AG08396 (cell line): Measurements from ENCODE around the gene TJP2.
A peak's percentile ranks its signal among the peaks of the same experiment; 100 is the strongest.
"Not testable (repeated sequence)": the region's sequence is repeated elsewhere in the genome, so short reads cannot be mapped to it uniquely, and the experiment has no call there.

Source experiments
- DNase-seq: peaks from one replicate; pipeline ENCODE4 v3.0.0; 2012; ENCODE audit warnings: low spot score, mixed read lengths

The TJP2 gene

GRCh38 chr9:69158471-69158870 is 15.6 kb upstream of the TJP2 start:
- DNase-seq = no peak

GRCh38 chr9:69164573-69164972 is 9.5 kb upstream of the TJP2 start:
- not testable (repeated sequence) for DNase-seq

GRCh38 chr9:69165581-69165980 is 8.5 kb upstream of the TJP2 start:
- no peak for DNase-seq

GRCh38 chr9:69168709-69169217 is 5.3 kb upstream of the TJP2 start:
- peak; percentile 18 for DNase-seq

- no peak for DNase-seq
These were observed 3.8 kb upstream of the TJP2 start for GRCh38 chr9:69170231-69170630.

- no peak for DNase-seq
These were observed 3.0 kb upstream of the TJP2 start for GRCh38 chr9:69171049-69171448.

- DNase-seq = no peak
These were observed 2.6 kb upstream of the TJP2 start for GRCh38 chr9:69171517-69171916.

- DNase-seq = no peak
These were observed 1.2 kb upstream of the TJP2 start for GRCh38 chr9:69172895-69173294.

GRCh38 chr9:69173497-69173890 is 583 bp upstream of the TJP2 start:
- DNase-seq = no peak

- peak; percentile 88 for DNase-seq
These were observed 763 bp downstream of the TJP2 start for GRCh38 chr9:69174616-69175463.

- no peak for DNase-seq
These were observed 1.4 kb downstream of the TJP2 start for GRCh38 chr9:69175486-69175885.

- DNase-seq = no peak
These were observed 2.5 kb downstream of the TJP2 start for GRCh38 chr9:69176471-69177171.

GRCh38 chr9:69178583-69179011 is 4.5 kb downstream of the TJP2 start:
- no peak for DNase-seq

GRCh38 chr9:69179037-69179436 is 5.0 kb downstream of the TJP2 start:
- DNase-seq = no peak

GRCh38 chr9:69180200-69180599 is 6.1 kb downstream of the TJP2 start:
- DNase-seq = no peak

GRCh38 chr9:69180670-69181069 is 6.6 kb downstream of the TJP2 start:
- peak; percentile 89 for DNase-seq

GRCh38 chr9:69181908-69182353 is 7.9 kb downstream of the TJP2 start:
- no peak for DNase-seq

GRCh38 chr9:69184266-69184665 is 10.2 kb downstream of the TJP2 start:
- DNase-seq = no peak

GRCh38 chr9:69186841-69187611 is 12.9 kb downstream of the TJP2 start:
- DNase-seq = peak; percentile 22

GRCh38 chr9:69188975-69189374 is 14.9 kb downstream of the TJP2 start:
- no peak for DNase-seq

- no peak for DNase-seq
These were observed 16.2 kb downstream of the TJP2 start for GRCh38 chr9:69190086-69190862.

- DNase-seq = no peak
These were observed 16.7 kb downstream of the TJP2 start for GRCh38 chr9:69190863-69191181.
